K562 (cell line): ENCODE data around the gene SUMF1. TPM values are rescaled to one million over a fixed set of nuclear protein-coding genes. Genes with fewer than 3 reads are reported as not detected.
A peak's percentile ranks its signal among the peaks of the same experiment; 100 is the strongest.

Experiments
- ARID1B ChIP-seq: fragments of 450-650 bp; IDR thresholded peaks from 2 replicates; pipeline ENCODE4 v1.6.1; 2016; ENCODE audit warnings: antibody characterized with exemption, mild to moderate bottlenecking, inconsistent platforms
- BRCA1 ChIP-seq, 2 experiments: fragments of 450-650 bp in 1 of 2; sonication (generic) in 1 of 2; formaldehyde crosslinking in 1 of 2; IDR thresholded peaks; 2 replicates each; pipeline versions ENCODE4 v1.5.0 to v1.6.1; 2017 to 2020; ENCODE audit warnings: mild to moderate bottlenecking in 1 of 2, missing genetic modification reagents in 1 of 2
- BRF1 ChIP-seq: IDR thresholded peaks from 3 replicates; pipeline ENCODE4 v1.6.1; 2011; ENCODE audit warnings: borderline replicate concordance, mild to moderate bottlenecking; ENCODE audit not compliant: insufficient read length; ENCODE audit errors: extremely low read depth
- C11orf30 ChIP-seq: fragments of 450-650 bp; IDR thresholded peaks from 2 replicates; pipeline ENCODE4 v1.6.1; 2016; ENCODE audit warnings: low read depth, mild to moderate bottlenecking
- CBFA2T2 ChIP-seq: fragments of 450-650 bp; conservative IDR thresholded peaks from 2 replicates; pipeline ENCODE4 v1.6.1; 2017; ENCODE audit warnings: mild to moderate bottlenecking
- COPS2 ChIP-seq: fragments of 450-650 bp; conservative IDR thresholded peaks from 2 replicates; pipeline ENCODE4 v1.6.1; 2016; ENCODE audit warnings: mild to moderate bottlenecking, moderate library complexity
- CREBBP ChIP-seq: IDR thresholded peaks from one replicate; pipeline ENCODE4 v1.6.1; 2012; ENCODE audit warnings: low read depth, mild to moderate bottlenecking, control low read depth, inconsistent platforms, low read length
- ESRRA ChIP-seq: fragments of 450-650 bp; IDR thresholded peaks from 2 replicates; pipeline ENCODE4 v1.6.1; 2014; ENCODE audit warnings: low read depth, mild to moderate bottlenecking, moderate library complexity, borderline replicate concordance
- FOXK2 ChIP-seq, 2 experiments: fragments of 450-650 bp; IDR thresholded peaks in 1 of 2; conservative IDR thresholded peaks in 1 of 2; 2 replicates each; pipeline ENCODE4 v1.6.1; 2016; ENCODE audit warnings: low read depth in 2 of 2, mild to moderate bottlenecking in 1 of 2
- POLR2AphosphoS5 ChIP-seq: IDR thresholded peaks from 2 replicates; pipeline ENCODE4 v1.6.1; 2011; ENCODE audit warnings: mild to moderate bottlenecking, low read depth, low read length, moderate library complexity; ENCODE audit not compliant: control insufficient read depth, insufficient read depth
- SMARCE1 ChIP-seq: fragments of 450-650 bp; IDR thresholded peaks from 2 replicates; pipeline ENCODE4 v1.7.1; 2016; ENCODE audit warnings: mild to moderate bottlenecking
- SRF ChIP-seq, 2 experiments: fragments of 250-450, 450-650 bp in 1 of 2; sonication (Bioruptor Pico) in 1 of 2; sonication (generic) in 1 of 2; formaldehyde crosslinking; IDR thresholded peaks; 2 replicates each; pipeline versions ENCODE4 v1.5.0 to v1.5.1; 2020 to 2022; ENCODE audit warnings: mild to moderate bottlenecking in 1 of 2, missing genetic modification reagents in 1 of 2
- SRSF9 ChIP-seq: fragments of 200-400 bp; formaldehyde crosslinking; IDR thresholded peaks from 2 replicates; pipeline ENCODE4 v1.6.1; 2017; ENCODE audit warnings: low read depth, low read length, borderline replicate concordance
- TCF3 ChIP-seq: sonication (generic); formaldehyde crosslinking; IDR thresholded peaks from 2 replicates; pipeline ENCODE4 v1.4.0; 2020; ENCODE audit warnings: mild to moderate bottlenecking, missing genetic modification reagents
- WHSC1 ChIP-seq: IDR thresholded peaks from one replicate; pipeline ENCODE4 v1.6.1; 2012; ENCODE audit warnings: low read length, control low read depth, inconsistent platforms
- ZC3H11A ChIP-seq: IDR thresholded peaks from 2 replicates; pipeline ENCODE4 v1.6.1; 2012; ENCODE audit warnings: low read depth, low read length, improper control_type of control experiment
- ZFPM2 ChIP-seq: fragments of 250-450 bp; sonication (Bioruptor Pico); IDR thresholded peaks from 2 replicates; pipeline ENCODE4 v1.5.1; 2022; ENCODE audit warnings: mild to moderate bottlenecking
- ZNF212 ChIP-seq: fragments of 450-650 bp; formaldehyde crosslinking; IDR thresholded peaks from 2 replicates; pipeline ENCODE4 v1.4.0; 2020; ENCODE audit warnings: mild to moderate bottlenecking
- ZNF232 ChIP-seq: sonication (generic); formaldehyde crosslinking; IDR thresholded peaks from 2 replicates; pipeline ENCODE4 v1.8.0; 2022; ENCODE audit warnings: mild to moderate bottlenecking, missing genetic modification reagents
- ZNF436 ChIP-seq: fragments of 250-450, 450-650 bp; sonication (Bioruptor Pico); formaldehyde crosslinking; IDR thresholded peaks from 2 replicates; pipeline ENCODE4 v1.7.0; 2020; ENCODE audit warnings: mild to moderate bottlenecking
- ZNF57 ChIP-seq: fragments of 450-650 bp; formaldehyde crosslinking; IDR thresholded peaks from 2 replicates; pipeline ENCODE4 v1.4.0; 2020; ENCODE audit warnings: mild to moderate bottlenecking, moderate library complexity
- ZSCAN29 ChIP-seq: fragments of 450-650 bp; IDR thresholded peaks from 2 replicates; pipeline ENCODE4 v1.6.1; 2017
- polyA plus RNA-seq, 8 experiments: library from polyadenylated mRNA; depleted of rRNA in 4 of 8; stranded (reverse) in 5 of 8; unstranded in 3 of 8; fragments of >200 nt; fragmentation: Nextera tagmentation in 2 of 8; fragmentation: Illumina TruSeq in 1 of 8; extraction: Ambion mirVana in 2 of 8; extraction: Trizol in 1 of 8; gene quantifications; 2 replicates each; pipeline versions ENCODE4 v1.2.1 to v1.2.3, GENCODE V29; 2011 to 2014; ENCODE audit warnings: inconsistent platforms in 1 of 8, missing spikeins in 1 of 8
- total RNA-seq, 7 experiments: library from RNA; depleted of rRNA in 6 of 7; stranded (reverse); fragments of >200 nt in 6 of 7; fragmentation: Illumina TruSeq in 2 of 7; extraction: Trizol in 2 of 7; gene quantifications; 2 replicates each; pipeline versions ENCODE4 v1.2.1 to v1.2.3, GENCODE V29; 2011 to 2021; ENCODE audit warnings: low replicate concordance in 1 of 7
- TF ChIP-seq, protein P1 (sequence below): fragments of 250-450 bp; sonication (Bioruptor Pico); IDR thresholded peaks from 2 replicates; pipeline ENCODE4 v1.6.1; 2021; ENCODE audit warnings: mild to moderate bottlenecking
- TF ChIP-seq, protein P2 (sequence below): fragments of 250-450 bp; sonication (Bioruptor Pico); IDR thresholded peaks from 2 replicates; pipeline ENCODE4 v1.4.0; 2020
- TF ChIP-seq, protein P3 (sequence below), 2 experiments: fragments of 150-350 bp in 1 of 2; IDR thresholded peaks; 2 replicates each; pipeline ENCODE4 v1.6.1; 2012 to 2016; ENCODE audit warnings: low read depth in 2 of 2, low read length in 2 of 2, mild to moderate bottlenecking in 1 of 2, moderate library complexity in 1 of 2

SUMF1 gene
- total and polyA plus RNA-seq, 9 of the 15 experiments (the other 6 are each of a cell fraction or from before 2014, with no cell fraction given): 1.3 to 7.4 (median 4.2) TPM

DNA sequence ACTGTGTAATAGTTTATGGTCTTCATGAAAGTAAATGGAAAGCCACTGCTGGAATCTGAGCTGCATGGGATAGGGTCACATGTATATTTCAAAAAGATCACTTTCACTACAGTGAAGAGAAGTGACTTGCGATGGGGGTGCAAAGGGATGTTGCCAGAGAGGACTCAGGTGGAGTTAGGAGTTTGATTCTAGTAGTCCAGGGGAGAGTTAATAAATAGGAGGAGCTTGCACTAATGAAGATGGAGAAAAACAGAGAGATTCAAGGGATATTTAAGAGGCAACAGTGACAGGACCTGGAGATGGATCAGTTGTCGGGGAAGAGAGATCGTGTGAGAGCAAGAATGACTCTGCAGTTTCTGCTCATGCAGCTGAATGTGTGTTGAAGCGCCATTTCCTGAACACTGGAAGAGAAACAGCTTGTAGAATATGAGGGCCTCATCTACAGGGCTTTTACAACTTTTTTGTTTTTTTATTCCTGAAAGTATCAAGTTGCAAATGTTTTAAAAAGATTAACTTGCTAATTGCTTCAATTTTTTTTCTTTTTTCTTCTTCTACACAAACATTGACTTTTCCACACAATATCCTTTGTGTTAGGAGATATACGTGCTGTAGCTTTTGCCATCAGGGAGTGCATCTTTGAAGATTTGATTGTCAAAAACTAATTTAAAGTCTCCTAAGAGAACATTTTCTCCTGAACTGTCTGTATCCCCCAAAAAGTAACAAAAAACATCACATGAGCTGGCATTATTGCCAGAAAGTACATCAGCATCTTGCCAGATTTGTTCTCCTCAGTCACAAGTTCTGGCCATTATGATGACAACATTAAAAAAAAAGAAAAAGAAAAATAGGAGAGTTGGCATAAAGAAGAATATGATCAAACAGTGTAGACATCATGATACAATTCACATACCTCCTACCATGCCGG is 126.4 kb downstream of the SUMF1 start (continued):
- TF ChIP-seq ZC3H11A (no peak), ZSCAN29 (no peak), FOXK2 (conservative IDR thresholded peaks at IDR 0.05 in 1 of 2, IDR thresholded peaks at IDR 0.05 in 1 of 2; ENCODE audit: low read depth in 2 of 2) (peak in 1 of 2 experiments; percentile 53; a peak in 2 of 4 replicates), ZNF212 (CRISPR knock-in tag) (no peak), COPS2 (no peak), ZNF436 (CRISPR knock-in tag) (no peak), BRF1 (no peak), SMARCE1 (peak; percentile 81), SRF (CRISPR knock-in tag; IDR thresholded peaks at IDR 0.05) (no peak), CREBBP (no peak), ESRRA (no peak), C11orf30 (peak; percentile 98), WHSC1 (no peak), BRCA1 (IDR thresholded peaks at IDR 0.05) (no peak), BRCA1 (CRISPR knock-in tag; IDR thresholded peaks at IDR 0.05) (no peak), ZFPM2 (no peak), CBFA2T2 (no peak), ZNF57 (CRISPR knock-in tag) (no peak), ARID1B (peak; percentile 63), TCF3 (no peak), ZNF232 (CRISPR knock-in tag) (no peak), POLR2AphosphoS5 (no peak), SRSF9 (no peak)
- TF ChIP-seq, protein P1, sequence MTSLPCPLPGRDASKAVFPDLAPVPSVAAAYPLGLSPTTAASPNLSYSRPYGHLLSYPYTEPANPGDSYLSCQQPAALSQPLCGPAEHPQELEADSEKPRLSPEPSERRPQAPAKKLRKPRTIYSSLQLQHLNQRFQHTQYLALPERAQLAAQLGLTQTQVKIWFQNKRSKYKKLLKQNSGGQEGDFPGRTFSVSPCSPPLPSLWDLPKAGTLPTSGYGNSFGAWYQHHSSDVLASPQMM: no peak
- TF ChIP-seq, protein P2, sequence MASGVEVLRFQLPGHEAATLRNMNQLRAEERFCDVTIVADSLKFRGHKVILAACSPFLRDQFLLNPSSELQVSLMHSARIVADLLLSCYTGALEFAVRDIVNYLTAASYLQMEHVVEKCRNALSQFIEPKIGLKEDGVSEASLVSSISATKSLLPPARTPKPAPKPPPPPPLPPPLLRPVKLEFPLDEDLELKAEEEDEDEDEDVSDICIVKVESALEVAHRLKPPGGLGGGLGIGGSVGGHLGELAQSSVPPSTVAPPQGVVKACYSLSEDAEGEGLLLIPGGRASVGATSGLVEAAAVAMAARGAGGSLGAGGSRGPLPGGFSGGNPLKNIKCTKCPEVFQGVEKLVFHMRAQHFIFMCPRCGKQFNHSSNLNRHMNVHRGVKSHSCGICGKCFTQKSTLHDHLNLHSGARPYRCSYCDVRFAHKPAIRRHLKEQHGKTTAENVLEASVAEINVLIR: no peak
- TF ChIP-seq, protein P3, sequence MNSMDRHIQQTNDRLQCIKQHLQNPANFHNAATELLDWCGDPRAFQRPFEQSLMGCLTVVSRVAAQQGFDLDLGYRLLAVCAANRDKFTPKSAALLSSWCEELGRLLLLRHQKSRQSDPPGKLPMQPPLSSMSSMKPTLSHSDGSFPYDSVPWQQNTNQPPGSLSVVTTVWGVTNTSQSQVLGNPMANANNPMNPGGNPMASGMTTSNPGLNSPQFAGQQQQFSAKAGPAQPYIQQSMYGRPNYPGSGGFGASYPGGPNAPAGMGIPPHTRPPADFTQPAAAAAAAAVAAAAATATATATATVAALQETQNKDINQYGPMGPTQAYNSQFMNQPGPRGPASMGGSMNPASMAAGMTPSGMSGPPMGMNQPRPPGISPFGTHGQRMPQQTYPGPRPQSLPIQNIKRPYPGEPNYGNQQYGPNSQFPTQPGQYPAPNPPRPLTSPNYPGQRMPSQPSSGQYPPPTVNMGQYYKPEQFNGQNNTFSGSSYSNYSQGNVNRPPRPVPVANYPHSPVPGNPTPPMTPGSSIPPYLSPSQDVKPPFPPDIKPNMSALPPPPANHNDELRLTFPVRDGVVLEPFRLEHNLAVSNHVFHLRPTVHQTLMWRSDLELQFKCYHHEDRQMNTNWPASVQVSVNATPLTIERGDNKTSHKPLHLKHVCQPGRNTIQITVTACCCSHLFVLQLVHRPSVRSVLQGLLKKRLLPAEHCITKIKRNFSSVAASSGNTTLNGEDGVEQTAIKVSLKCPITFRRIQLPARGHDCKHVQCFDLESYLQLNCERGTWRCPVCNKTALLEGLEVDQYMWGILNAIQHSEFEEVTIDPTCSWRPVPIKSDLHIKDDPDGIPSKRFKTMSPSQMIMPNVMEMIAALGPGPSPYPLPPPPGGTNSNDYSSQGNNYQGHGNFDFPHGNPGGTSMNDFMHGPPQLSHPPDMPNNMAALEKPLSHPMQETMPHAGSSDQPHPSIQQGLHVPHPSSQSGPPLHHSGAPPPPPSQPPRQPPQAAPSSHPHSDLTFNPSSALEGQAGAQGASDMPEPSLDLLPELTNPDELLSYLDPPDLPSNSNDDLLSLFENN (IDR thresholded peaks at IDR 0.05; ENCODE audit: low read depth in 2 of 2, low read length in 2 of 2): no peak
